HG03378 (cell line): ENCODE measurements around the gene TTC28.
"Not testable (repeated sequence)": the region's sequence is repeated elsewhere in the genome, so short reads cannot be mapped to it uniquely, and the experiment has no call there.

Experiments
- ATAC-seq: cut with Tn5 transposase; IDR thresholded peaks from one replicate; pipeline ENCODE4 v1.9.1; 2021; ENCODE audit warnings: mild to moderate bottlenecking, moderate library complexity; ENCODE audit not compliant: unreplicated experiment

TTC28 gene

GRCh38 chr22:28497188-28497587, 182.5 kb downstream of the TTC28 start:
- no peak for ATAC-seq

DNA sequence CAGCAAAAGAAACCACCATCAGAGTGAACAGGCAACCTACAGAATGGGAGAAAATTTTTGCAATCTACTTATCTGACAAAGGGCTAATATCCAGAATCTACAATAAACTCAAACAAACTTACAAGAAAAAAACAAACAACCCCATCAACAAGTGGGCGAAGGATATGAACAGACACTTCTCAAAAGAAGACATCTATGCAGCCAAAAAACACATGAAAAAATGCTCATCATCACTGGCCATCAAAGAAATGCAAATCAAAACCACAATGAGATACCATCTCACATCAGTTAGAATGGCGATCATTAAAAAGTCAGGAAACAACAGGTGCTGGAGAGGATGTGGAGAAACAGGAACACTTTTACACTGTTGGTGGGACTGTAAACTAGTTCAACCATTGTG, 188.4 kb downstream of the TTC28 start:
- not testable (repeated sequence) for ATAC-seq

- ATAC-seq: no peak
These were observed 190.8 kb downstream of the TTC28 start for GRCh38 chr22:28488825-28489224.

GRCh38 chr22:28484662-28485061, 195.0 kb downstream of the TTC28 start:
- ATAC-seq: no peak

GRCh38 chr22:28481725-28482124, 197.9 kb downstream of the TTC28 start:
- ATAC-seq: no peak

DNA sequence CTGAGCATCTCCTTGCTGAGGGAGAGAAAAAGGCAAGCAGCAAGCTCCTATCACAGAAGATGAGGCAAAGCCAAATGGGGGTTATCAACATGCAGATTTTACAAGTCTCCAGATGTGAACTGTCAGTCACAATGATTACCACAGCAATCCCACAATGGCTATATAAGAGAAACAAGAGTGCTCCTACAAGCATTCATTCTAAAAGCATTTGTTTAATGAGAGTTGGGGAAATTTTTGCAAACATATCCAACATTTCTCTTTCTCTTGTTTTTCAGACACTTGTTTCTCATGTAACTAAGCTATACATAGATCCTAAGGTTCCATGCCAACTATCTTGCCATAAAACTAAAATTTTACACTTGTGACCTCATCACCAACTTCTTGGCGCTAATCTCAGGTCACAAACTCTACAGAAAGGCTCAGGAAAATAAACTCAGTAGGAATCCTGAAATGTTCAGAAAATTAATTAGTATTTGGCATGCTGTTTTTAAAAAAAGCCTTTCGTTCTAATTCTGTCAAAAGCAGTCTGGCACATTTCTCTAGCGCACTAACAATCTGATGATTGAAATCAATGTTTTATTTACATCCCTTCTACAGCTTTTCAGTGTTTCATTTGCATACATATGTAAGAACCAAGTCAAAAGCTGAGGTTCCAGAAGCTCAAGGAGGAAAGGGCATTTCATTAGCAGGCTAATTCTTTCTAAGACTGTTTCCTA, 199.5 kb downstream of the TTC28 start:
- ATAC-seq: no peak

GRCh38 chr22:28478564-28478963, 201.1 kb downstream of the TTC28 start:
- no peak for ATAC-seq

- ATAC-seq: no peak
These were observed 202.1 kb downstream of the TTC28 start for GRCh38 chr22:28477556-28477955.

GRCh38 chr22:28474330-28474729, 205.3 kb downstream of the TTC28 start:
- no peak for ATAC-seq

GRCh38 chr22:28473258-28473657, 206.4 kb downstream of the TTC28 start:
- no peak for ATAC-seq

- ATAC-seq: not testable (repeated sequence)
These were observed 212.6 kb downstream of the TTC28 start for GRCh38 chr22:28467055-28467454.

GRCh38 chr22:28466399-28466798, 213.2 kb downstream of the TTC28 start:
- no peak for ATAC-seq

GRCh38 chr22:28465841-28466240, 213.8 kb downstream of the TTC28 start:
- no peak for ATAC-seq

DNA sequence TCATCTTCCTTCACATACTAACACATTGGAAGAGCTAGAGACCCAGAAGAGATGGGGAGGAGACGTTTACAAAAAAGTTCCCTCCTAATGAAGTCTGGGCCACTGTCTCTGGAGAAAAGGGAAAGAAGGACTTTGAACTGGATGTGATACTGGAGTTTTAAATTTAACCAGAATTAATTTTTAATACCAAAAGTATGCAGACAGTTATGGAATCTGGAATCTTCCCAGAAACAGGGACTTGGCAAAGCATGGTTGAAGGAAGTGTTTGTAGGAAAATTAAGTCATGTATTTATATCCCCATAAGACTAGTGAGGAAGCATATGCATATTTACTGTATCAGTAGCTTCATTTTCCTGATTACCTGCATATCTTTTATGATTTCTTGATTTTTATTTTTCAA, 215.5 kb downstream of the TTC28 start:
- ATAC-seq: no peak

- not testable (repeated sequence) for ATAC-seq
These were observed 216.2 kb downstream of the TTC28 start for GRCh38 chr22:28463408-28463807.

DNA sequence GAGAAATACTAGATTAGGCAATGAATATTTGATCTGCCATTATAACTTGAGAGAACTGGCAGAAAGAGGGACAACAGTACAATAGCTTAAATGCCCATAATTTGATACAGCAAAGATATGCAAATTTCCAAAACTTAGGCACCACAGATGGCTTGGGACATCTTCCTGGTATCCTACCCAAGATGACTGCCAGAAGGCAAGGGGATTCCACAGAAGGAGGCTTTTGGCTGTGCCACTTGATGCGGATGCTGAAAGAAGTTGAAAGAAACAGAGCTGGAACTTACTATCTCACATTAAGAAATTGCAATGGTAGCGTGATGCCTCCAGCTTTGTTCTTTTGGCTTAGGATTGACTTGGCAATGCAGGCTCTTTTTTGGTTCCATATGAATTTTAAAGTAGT, 216.7 kb downstream of the TTC28 start:
- no peak for ATAC-seq

DNA sequence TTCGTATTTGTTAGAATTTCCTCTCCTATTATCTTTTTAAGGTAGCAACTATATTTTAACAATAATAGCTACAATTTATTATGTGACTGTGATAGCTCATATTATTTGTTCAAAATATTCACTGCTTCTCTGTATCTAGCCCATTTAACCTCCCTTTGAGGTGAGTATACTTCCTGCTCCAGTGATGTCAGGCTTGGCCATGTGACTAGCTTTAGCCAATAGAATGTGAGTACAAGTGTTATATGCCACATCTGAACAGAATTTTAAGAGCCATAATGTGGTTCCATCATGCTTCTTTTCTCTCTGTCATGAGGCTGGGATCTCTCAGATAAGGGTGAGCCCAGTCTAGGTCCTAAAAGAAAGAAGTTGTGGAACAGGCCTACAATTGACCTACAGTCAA, 217.6 kb downstream of the TTC28 start:
- no peak for ATAC-seq

- ATAC-seq: no peak
These were observed 225.1 kb downstream of the TTC28 start for GRCh38 chr22:28454431-28455064.

DNA sequence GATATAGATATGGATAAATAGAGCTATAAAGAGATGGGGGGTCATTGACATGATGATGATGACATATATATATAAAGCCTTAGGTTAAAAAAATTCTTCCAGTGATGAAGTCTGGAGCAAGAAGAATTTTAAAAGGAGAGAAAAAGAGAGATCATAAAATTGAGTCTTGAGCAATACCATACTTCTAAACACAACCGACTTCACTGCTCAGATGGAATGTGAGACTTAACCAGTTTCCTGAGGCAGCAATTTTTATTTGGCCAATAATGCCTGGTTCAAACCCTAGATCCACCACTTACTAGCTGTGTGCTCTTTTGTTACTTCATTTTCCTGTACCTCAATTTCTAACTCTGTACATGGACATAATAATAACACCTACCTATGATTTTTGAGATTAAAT, 229.5 kb downstream of the TTC28 start:
- no peak for ATAC-seq

DNA sequence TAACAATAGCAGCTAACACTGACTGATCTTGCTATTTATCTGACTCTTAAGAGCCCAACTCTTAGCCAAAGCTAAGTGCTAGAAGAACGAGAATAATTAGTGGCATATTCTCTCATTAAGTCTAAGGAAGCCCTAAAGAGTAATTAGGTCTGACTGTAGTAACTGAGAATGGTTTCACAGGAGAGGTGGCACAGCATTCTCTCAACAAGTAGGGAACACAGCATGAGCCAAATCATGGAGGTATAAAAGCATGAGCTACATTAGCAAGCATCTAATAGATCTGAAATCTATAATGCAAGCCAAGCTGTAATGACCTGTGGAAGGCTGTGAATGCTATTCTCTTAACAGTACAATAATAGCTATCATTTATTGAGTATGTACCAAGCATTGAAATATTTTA, 230.6 kb downstream of the TTC28 start:
- ATAC-seq: no peak

GRCh38 chr22:28448625-28449024, 231.0 kb downstream of the TTC28 start:
- ATAC-seq: no peak

- ATAC-seq: no peak
These were observed 235.0 kb downstream of the TTC28 start for GRCh38 chr22:28444659-28445058.

DNA sequence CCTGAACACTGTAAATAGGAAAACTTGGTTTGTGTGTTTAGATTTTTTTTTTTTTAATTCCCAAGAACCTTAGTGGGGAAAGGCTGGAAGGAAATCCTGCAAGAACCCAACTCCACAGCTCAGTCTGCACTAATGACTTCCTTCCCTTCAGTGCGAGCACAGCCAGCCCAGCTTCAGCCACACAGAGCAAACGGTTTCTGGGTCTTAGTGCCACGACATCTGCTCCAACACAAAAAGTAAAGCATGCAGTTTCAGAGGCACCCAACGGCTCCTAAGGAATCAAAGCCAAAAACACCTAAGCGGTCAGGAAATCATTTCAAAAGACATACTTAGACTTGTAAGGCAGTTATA, 236.1 kb downstream of the TTC28 start:
- no peak for ATAC-seq
